Left ventricle myocardium inferior (tissue), 1 donor: ENCODE measurements around the gene CFAP61. TPM values are rescaled to one million over a fixed set of nuclear protein-coding genes. Genes with fewer than 3 reads are reported as not detected.
"Not testable (repeated sequence)": the region's sequence is repeated elsewhere in the genome, so short reads cannot be mapped to it uniquely, and the experiment has no call there.

Experiments
- DNase-seq: peaks from one replicate; pipeline ENCODE4 v3.0.0-alpha.2; 2020
- H3K27ac ChIP-seq: fragments of 200-600 bp; replicated peaks from 2 replicates; pipeline ENCODE4 v1.8.0; 2021
- H3K27me3 ChIP-seq: fragments of 200-600 bp; 2 replicates; pipeline ENCODE4 v1.8.0; 2021; ENCODE audit warnings: low read depth
- H3K36me3 ChIP-seq: fragments of 200-600 bp; 2 replicates; pipeline ENCODE4 v1.8.0; 2021
- H3K4me1 ChIP-seq: fragments of 200-600 bp; 2 replicates; pipeline ENCODE4 v1.8.0; 2021
- H3K4me3 ChIP-seq: fragments of 200-600 bp; 2 replicates; pipeline ENCODE4 v1.8.0; 2021; ENCODE audit warnings: mild to moderate bottlenecking, moderate library complexity
- H3K9me3 ChIP-seq: fragments of 200-600 bp; replicated peaks from 2 replicates; pipeline ENCODE4 v1.8.0; 2021
- CTCF ChIP-seq: fragments of 200-600 bp; IDR thresholded peaks from 2 replicates; pipeline ENCODE4 v1.8.0; 2021; ENCODE audit warnings: antibody characterized with exemption, mild to moderate bottlenecking, borderline replicate concordance
- intact Hi-C: fragments of 100-400 bp; cut with micrococcal nuclease; formaldehyde crosslinking; loops from one replicate; pipeline ENCODE4 v1.11.0; 2022
- total RNA-seq: library from RNA; stranded (reverse); fragmentation: NEBNext Ultra II Directional; extraction: Animal tissue kit (Norgen Biotek cat#: 25700); gene quantifications from one replicate; pipeline ENCODE4 v1.2.1, GENCODE V29; 2021
- donor health status: DM: no; HTN: yes; CAD: no; lungs with severe emphysema.

CFAP61 gene
- total RNA-seq, 1 donor from 2014 or later = 54.8 TPM

- Histone ChIP-seq H3K4me3 (no peak overlapping the region), H3K36me3 (no peaks in the 10 kb centered on the region), H3K9me3 (no peaks in the 10 kb centered on the region), H3K4me1 (peaks cover 3% of the 10 kb centered on the region), H3K27ac (no peak overlapping the region), H3K27me3 (peaks cover 11% of the 10 kb centered on the region)
- intact Hi-C loops = no loop called here
- DNase-seq = no peak
- TF ChIP-seq CTCF = no peak
Measured at GRCh38 chr20:20241976-20242375, 189.6 kb downstream of the CFAP61 start.

- H3K4me3 ChIP-seq, H3K4me1 ChIP-seq, H3K9me3 ChIP-seq, DNase-seq, H3K27ac ChIP-seq, intact Hi-C loops, H3K36me3 ChIP-seq: not testable (repeated sequence)
- H3K27me3 ChIP-seq = peaks cover 11% of the 10 kb centered on the region
Measured at GRCh38 chr20:20244384-20244783, 192.1 kb downstream of the CFAP61 start.

- Histone ChIP-seq H3K4me1 (no peaks in the 10 kb centered on the region), H3K27me3 (peaks cover 11% of the 10 kb centered on the region), H3K4me3 (no peak overlapping the region), H3K9me3 (no peaks in the 10 kb centered on the region), H3K27ac (no peak overlapping the region), H3K36me3 (no peaks in the 10 kb centered on the region)
- intact Hi-C loops = no loop called here
- no peak for TF ChIP-seq CTCF
- no peak for DNase-seq
Measured at GRCh38 chr20:20246996-20247633, 194.8 kb downstream of the CFAP61 start.

GRCh38 chr20:20248620-20249200, 196.4 kb downstream of the CFAP61 start:
- no peaks in the 10 kb centered on the region for H3K36me3 ChIP-seq
- DNase-seq = no peak
- TF ChIP-seq CTCF = no peak
- H3K4me1 ChIP-seq = no peaks in the 10 kb centered on the region
- H3K27ac ChIP-seq = no peak overlapping the region
- H3K9me3 ChIP-seq = no peaks in the 10 kb centered on the region
- H3K27me3 ChIP-seq = peaks cover 11% of the 10 kb centered on the region
- H3K4me3 ChIP-seq = no peak overlapping the region
- intact Hi-C loops = no loop called here

GRCh38 chr20:20251317-20251716, 199.0 kb downstream of the CFAP61 start:
- H3K4me1 ChIP-seq = no peaks in the 10 kb centered on the region
- H3K9me3 ChIP-seq = no peaks in the 10 kb centered on the region
- DNase-seq = no peak
- no peak overlapping the region for H3K4me3 ChIP-seq
- peaks cover 5% of the 10 kb centered on the region for H3K27me3 ChIP-seq
- no peak for TF ChIP-seq CTCF
- H3K27ac ChIP-seq = no peak overlapping the region
- H3K36me3 ChIP-seq = no peaks in the 10 kb centered on the region
- intact Hi-C loops = no loop called here

GRCh38 chr20:20251836-20252235, 199.5 kb downstream of the CFAP61 start:
- no peak for TF ChIP-seq CTCF
- H3K27me3 ChIP-seq = no peaks in the 10 kb centered on the region
- DNase-seq = no peak

More at GRCh38 chr20:20251836-20252235, 199.5 kb downstream of the CFAP61 start:
- no peak overlapping the region for H3K4me3 ChIP-seq
- H3K9me3 ChIP-seq = no peaks in the 10 kb centered on the region
- no peaks in the 10 kb centered on the region for H3K36me3 ChIP-seq
- H3K4me1 ChIP-seq = no peaks in the 10 kb centered on the region
- intact Hi-C loops = no loop called here
- no peak overlapping the region for H3K27ac ChIP-seq
